Karpas-422 (cell line): ENCODE results near the gene TRIM5. TPM values are rescaled to one million over a fixed set of nuclear protein-coding genes. Genes with fewer than 3 reads are reported as not detected.
A peak's percentile ranks its signal among the peaks of the same experiment; 100 is the strongest.

Experiments
- DNase-seq: peaks from one replicate; pipeline ENCODE4 v3.0.0-alpha.2; 2015
- H2AFZ ChIP-seq: fragments of 200-600 bp; sonication (generic); 2 replicates; pipeline ENCODE4 v1.6.1; 2014; ENCODE audit warnings: antibody characterized with exemption, low read length, mixed read lengths
- H3K27ac ChIP-seq: fragments of 200-600 bp; sonication (generic); 2 replicates; pipeline ENCODE4 v1.5.1; 2014; ENCODE audit warnings: mild to moderate bottlenecking, low read length, moderate library complexity
- H3K27me3 ChIP-seq: fragments of 200-600 bp; sonication (generic); 2 replicates; pipeline ENCODE4 v1.6.1; 2014; ENCODE audit warnings: low read length, mixed read lengths
- H3K36me3 ChIP-seq: fragments of 200-600 bp; sonication (generic); 2 replicates; pipeline ENCODE4 v1.6.1; 2014; ENCODE audit warnings: low read length, mixed read lengths; ENCODE audit not compliant: insufficient read depth
- H3K4me1 ChIP-seq: fragments of 200-600 bp; sonication (generic); 2 replicates; pipeline ENCODE4 v1.6.1; 2014; ENCODE audit warnings: mild to moderate bottlenecking, low read length, mixed read lengths
- H3K4me2 ChIP-seq: fragments of 200-600 bp; sonication (generic); 2 replicates; pipeline ENCODE4 v1.6.1; 2014; ENCODE audit warnings: low read length, low read depth, mild to moderate bottlenecking; ENCODE audit not compliant: poor library complexity, severe bottlenecking
- H3K4me3 ChIP-seq: fragments of 200-600 bp; sonication (generic); 2 replicates; pipeline ENCODE4 v1.5.1; 2014; ENCODE audit warnings: mild to moderate bottlenecking, antibody characterized with exemption, low read length, mixed read lengths
- H3K79me2 ChIP-seq: fragments of 200-600 bp; sonication (generic); 2 replicates; pipeline ENCODE4 v1.6.1; 2014; ENCODE audit warnings: mild to moderate bottlenecking, low read length, mixed read lengths
- H3K9ac ChIP-seq: fragments of 200-600 bp; sonication (generic); 2 replicates; pipeline ENCODE4 v1.6.0; 2014; ENCODE audit warnings: low read length
- H3K9me2 ChIP-seq: fragments of 200-600 bp; sonication (generic), shearing (Covaris generic); replicated peaks from 2 replicates; pipeline ENCODE4 v1.6.0; 2014; ENCODE audit warnings: mild to moderate bottlenecking, low read length, moderate library complexity; ENCODE audit not compliant: insufficient read depth
- H3K9me3 ChIP-seq: fragments of 300-700, 200-600 bp; sonication (generic); 2 replicates; pipeline ENCODE4 v1.6.1; 2014; ENCODE audit warnings: low read length, mixed read lengths
- H4K20me1 ChIP-seq: fragments of 200-600 bp; sonication (generic); 2 replicates; pipeline ENCODE4 v1.6.1; 2014; ENCODE audit warnings: mild to moderate bottlenecking, antibody characterized with exemption, low read length, low read depth; ENCODE audit not compliant: insufficient read depth
- total RNA-seq: library from RNA; depleted of rRNA; stranded (reverse); fragments of >200 nt; shearing (Covaris generic); gene quantifications from 2 replicates; pipeline ENCODE4 v1.2.3, GENCODE V29; 2014; ENCODE audit warnings: low replicate concordance

TRIM5 gene
- total RNA-seq, 1 experiment from 2014 or later, result 31.4 TPM

DNA sequence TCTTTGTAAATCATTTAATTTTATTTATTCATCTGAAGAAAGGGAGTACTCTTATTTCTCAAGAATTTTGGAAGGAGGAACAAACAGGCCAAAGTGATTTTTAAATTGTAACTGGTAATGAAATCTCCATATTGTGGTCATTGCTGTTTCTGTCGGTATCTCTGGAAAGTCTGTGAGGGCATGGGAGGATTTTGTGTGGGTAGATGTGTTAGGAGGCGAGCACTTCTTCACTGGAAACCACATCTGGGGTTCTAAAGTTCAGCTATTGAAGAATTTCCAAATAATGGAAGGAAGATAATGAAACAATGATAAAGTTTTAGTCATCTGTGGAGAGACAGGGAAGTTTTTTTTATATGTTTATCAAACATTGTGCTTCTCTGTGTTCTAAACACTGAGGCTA lies 53.5 kb downstream of the TRIM5 start:
- Histone ChIP-seq H3K79me2 (no peaks in the 10 kb centered on the region), H2AFZ (no peak overlapping the region), H3K4me3 (no peak overlapping the region)

DNA sequence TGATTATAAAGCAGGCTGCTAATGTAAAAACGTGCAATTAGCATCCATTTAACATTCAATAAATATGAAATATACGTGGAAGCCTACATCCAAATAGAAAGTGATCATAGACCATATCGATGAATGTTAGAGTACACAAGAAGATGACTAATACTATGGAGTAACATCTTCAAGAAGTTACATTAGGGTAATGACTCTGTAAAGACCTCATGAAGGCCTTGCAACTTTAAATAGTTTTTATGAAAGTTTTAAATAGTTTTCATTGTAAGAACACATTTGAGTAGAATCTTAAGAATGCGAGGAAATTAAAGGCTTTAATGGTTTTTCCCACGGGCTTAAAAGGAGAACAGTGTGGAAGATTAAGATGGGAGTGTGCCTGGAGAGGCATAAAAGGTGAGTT lies 58.7 kb downstream of the TRIM5 start:
- no peak for DNase-seq
- Histone ChIP-seq H3K4me2 (peak overlapping the region; percentile 72), H4K20me1 (no peaks in the 10 kb centered on the region), H3K27me3 (no peaks in the 10 kb centered on the region), H3K4me1 (peaks cover 18% of the 10 kb centered on the region), H3K9me3 (no peaks in the 10 kb centered on the region), H3K27ac (no peak overlapping the region), H3K9me2 (no peaks in the 10 kb centered on the region), H3K9ac (peak overlapping the region; percentile 72), H3K79me2 (0 out of 2 replicates have a peak, but pooled peaks cover 3% of the 10 kb centered on the region), H2AFZ (no peak overlapping the region), H3K36me3 (no peaks in the 10 kb centered on the region), H3K4me3 (peak overlapping the region; percentile 69; the same call in 1 of the 2 replicates)

More for the DNA sequence above, 53.5 kb downstream of the TRIM5 start:
- Histone ChIP-seq H3K36me3 (no peaks in the 10 kb centered on the region), H3K4me1 (peaks cover 10% of the 10 kb centered on the region), H3K9me3 (no peaks in the 10 kb centered on the region), H4K20me1 (no peaks in the 10 kb centered on the region), H3K9ac (no peak overlapping the region), H3K4me2 (no peak overlapping the region), H3K9me2 (no peaks in the 10 kb centered on the region), H3K27me3 (no peaks in the 10 kb centered on the region), H3K27ac (no peak overlapping the region)
- DNase-seq, result no peak

DNA sequence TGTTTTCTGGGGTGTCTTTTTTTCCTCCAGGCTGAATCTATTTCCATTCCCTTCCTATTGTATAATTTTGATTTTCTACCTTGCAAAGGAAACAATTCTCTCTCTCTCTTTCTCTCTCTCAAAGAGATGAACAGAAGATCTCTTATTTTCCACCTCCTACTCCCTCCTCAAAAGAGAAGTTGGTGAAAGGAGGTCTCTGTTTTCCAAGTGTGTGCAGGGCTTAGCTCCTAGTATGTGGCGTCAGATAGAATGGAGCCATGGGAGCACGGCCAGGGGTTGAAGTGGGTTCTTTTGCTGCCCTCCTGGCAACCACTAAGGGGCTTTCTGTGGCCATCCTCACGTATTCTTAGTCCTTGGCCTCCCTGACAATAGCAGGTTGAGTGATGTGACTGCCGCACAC lies 59.6 kb downstream of the TRIM5 start:
- peak overlapping the region; percentile 72 for H3K9ac ChIP-seq
- no peaks in the 10 kb centered on the region for H3K36me3 ChIP-seq
- no peaks in the 10 kb centered on the region for H3K9me2 ChIP-seq
- H3K4me2 ChIP-seq, result peak overlapping the region; percentile 72
- no peak for DNase-seq
- H3K9me3 ChIP-seq, result no peaks in the 10 kb centered on the region
- H4K20me1 ChIP-seq, result no peaks in the 10 kb centered on the region
- peak overlapping the region; percentile 69 for H3K4me3 ChIP-seq
- 0 out of 2 replicates have a peak, but pooled peaks cover 3% of the 10 kb centered on the region for H3K79me2 ChIP-seq
- H3K4me1 ChIP-seq, result peaks cover 18% of the 10 kb centered on the region
- H3K27me3 ChIP-seq, result no peaks in the 10 kb centered on the region
- H3K27ac ChIP-seq, result no peak overlapping the region
- H2AFZ ChIP-seq, result peak overlapping the region; percentile 47; the same call in 1 of the 2 replicates

DNA sequence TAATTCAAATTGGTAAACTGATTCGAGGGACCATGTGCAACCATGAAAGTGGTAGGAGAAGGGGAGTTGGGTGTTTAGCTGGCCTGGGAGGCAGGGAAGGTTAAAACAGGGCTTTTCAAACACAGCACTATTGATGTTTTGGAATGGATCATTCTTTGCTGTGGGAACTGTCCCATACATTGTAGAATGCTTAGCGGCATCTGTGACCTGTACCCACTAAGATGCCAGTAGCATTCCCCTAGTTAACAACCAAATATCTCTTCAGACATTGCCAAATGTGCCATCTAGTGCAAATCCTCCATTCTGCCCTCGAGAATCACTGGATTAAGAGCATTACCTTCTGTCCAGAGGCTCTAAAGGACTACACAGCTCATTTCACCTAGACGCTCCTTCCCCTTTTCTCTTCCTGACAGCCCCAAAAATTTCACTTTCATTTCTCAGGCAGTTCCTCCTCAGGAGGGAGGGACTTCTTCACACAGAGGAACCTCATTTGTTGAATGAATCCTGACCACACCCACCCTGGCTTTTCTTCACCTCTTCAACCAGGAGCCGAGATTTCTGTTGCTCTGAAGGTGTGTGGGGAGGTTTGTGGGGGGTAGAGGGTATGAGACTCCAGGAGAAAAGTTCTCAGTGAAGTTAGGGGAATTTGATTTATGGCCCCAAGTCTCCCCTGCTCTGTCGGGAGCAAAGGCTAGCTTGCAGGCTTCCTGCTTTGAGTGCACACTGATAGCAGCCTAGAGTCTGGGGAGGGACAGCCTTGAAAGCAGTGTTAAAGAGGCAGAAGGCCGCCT lies 60.2 kb downstream of the TRIM5 start, which contains the start of gene TRIM34:
Gene TRIM34 (plus strand): TSS at position 513 of the 791 bp plus-strand sequence. CDS start 7,331 bp downstream, outside the sequence.
- Histone ChIP-seq H3K9me3 (no peaks in the 10 kb centered on the region), H3K9ac (peak within 1 kb of the TSS; percentile 72), H3K79me2 (0 out of 2 replicates have a peak, but pooled peaks cover 3% of the 10 kb centered on the region), H4K20me1 (no peaks in the 10 kb centered on the region), H3K27ac (no peak within 1 kb of the TSS; the same call in 1 of the 2 replicates), H3K4me3 (peak within 1 kb of the TSS; percentile 69), H3K9me2 (no peaks in the 10 kb centered on the region), H3K36me3 (no peaks in the 10 kb centered on the region), H2AFZ (peak within 1 kb of the TSS; percentile 87), H3K4me2 (peak within 1 kb of the TSS; percentile 72), H3K4me1 (peaks cover 18% of the 10 kb centered on the region), H3K27me3 (no peaks in the 10 kb centered on the region)
- DNase-seq, result peak; percentile 95

DNA sequence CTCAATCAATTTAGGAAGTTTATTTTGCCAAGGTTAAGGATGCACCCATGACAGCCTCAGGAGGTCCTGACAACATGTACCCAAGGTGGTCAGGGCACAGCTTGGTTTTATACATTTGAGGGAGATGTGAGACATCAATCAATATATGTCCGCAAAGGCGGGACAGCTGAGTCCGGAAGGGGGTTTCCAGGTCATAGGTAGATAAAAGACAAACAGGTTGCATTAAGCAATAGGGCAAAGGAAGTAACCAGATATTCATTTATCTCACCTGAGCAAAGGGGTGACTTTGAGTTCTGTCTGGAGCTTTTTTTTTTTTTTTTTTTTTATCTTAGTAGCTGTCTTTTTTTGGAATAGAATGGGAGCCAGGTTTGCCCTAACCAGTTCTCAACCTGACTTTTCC lies 62.1 kb downstream of the TRIM5 start:
- Histone ChIP-seq H3K4me3 (no peak overlapping the region), H2AFZ (no peak overlapping the region), H3K36me3 (no peaks in the 10 kb centered on the region), H3K4me2 (no peak overlapping the region), H3K27me3 (no peaks in the 10 kb centered on the region), H3K9ac (no peak overlapping the region), H3K27ac (no peak overlapping the region), H3K79me2 (0 out of 2 replicates have a peak, but pooled peaks cover 3% of the 10 kb centered on the region), H3K9me3 (no peaks in the 10 kb centered on the region), H4K20me1 (no peaks in the 10 kb centered on the region), H3K4me1 (peaks cover 18% of the 10 kb centered on the region), H3K9me2 (no peaks in the 10 kb centered on the region)
- DNase-seq, result no peak

DNA sequence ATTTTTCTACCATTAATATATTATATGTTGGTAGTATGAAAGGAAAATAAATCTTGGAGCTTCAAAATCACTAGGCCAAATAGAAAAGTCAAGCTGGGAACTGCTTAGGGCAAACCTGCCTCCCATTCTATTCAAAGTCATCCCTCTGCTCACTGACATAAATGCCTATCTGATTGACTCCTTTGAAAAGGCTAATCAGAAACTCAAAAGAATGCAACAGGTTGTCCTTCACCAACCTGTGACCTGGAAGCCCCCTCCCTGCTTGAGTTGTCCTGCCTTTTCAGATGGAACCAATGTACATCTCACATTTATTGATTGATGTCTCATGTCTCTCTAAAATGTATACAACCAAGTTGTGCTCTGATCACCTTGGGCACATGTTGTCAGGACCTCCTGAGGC lies 63.3 kb downstream of the TRIM5 start:
- Histone ChIP-seq H3K9ac (no peak overlapping the region), H3K27ac (no peak overlapping the region), H3K79me2 (0 out of 2 replicates have a peak, but pooled peaks cover 3% of the 10 kb centered on the region), H4K20me1 (no peaks in the 10 kb centered on the region), H3K4me3 (no peak overlapping the region), H3K4me2 (no peak overlapping the region), H3K9me3 (no peaks in the 10 kb centered on the region), H3K9me2 (no peaks in the 10 kb centered on the region), H2AFZ (no peak overlapping the region), H3K4me1 (peaks cover 18% of the 10 kb centered on the region), H3K36me3 (no peaks in the 10 kb centered on the region), H3K27me3 (no peaks in the 10 kb centered on the region)
- DNase-seq, result no peak

DNA sequence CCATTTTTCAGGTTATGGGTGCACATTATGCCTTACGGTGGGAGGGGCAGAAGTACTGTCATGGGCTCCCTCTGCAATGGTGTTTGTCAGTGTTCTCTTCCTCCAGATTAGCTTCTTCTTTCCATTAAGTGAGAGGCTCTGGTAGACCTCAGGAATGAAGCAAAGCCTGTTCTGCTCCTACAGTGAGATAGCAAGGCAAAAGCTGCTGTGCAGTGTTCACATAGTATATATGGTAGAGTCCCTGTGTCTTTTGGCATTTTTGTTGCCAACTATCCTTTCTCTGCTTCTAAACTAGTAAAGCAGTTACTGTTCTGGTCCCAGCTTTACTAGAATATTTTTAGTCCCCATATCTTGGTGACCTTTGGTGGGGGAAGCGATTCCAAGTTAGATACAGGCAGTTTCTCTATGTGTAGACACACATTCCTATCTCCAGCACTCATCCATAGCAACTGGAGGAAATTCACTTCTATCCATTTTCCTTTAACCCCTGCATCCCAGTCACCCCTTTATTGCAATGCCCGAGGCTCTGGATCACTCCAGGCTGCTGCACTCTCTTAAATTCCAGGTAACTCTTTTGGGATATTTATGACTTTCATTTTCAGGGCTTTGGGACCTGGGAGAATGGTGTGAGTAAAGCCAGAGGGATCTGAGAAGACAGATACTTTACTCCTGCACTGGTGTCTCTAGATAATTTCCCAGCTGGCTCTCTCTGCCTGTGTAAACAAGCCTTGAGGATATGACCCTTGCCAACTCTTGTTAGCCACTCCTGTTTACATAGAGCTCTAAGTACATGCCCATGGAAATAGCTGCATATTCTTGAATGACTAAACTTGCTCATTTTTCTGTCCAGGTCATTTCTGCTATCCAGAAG lies 64.0 kb downstream of the TRIM5 start:
- Histone ChIP-seq H3K36me3 (no peaks in the 10 kb centered on the region), H2AFZ (no peak overlapping the region), H4K20me1 (no peaks in the 10 kb centered on the region), H3K27me3 (no peaks in the 10 kb centered on the region), H3K4me2 (no peak overlapping the region), H3K9ac (no peak overlapping the region), H3K9me3 (no peaks in the 10 kb centered on the region), H3K4me1 (peaks cover 15% of the 10 kb centered on the region), H3K9me2 (no peaks in the 10 kb centered on the region), H3K4me3 (no peak overlapping the region), H3K79me2 (0 out of 2 replicates have a peak, but pooled peaks cover 3% of the 10 kb centered on the region), H3K27ac (no peak overlapping the region)
- no peak for DNase-seq

DNA sequence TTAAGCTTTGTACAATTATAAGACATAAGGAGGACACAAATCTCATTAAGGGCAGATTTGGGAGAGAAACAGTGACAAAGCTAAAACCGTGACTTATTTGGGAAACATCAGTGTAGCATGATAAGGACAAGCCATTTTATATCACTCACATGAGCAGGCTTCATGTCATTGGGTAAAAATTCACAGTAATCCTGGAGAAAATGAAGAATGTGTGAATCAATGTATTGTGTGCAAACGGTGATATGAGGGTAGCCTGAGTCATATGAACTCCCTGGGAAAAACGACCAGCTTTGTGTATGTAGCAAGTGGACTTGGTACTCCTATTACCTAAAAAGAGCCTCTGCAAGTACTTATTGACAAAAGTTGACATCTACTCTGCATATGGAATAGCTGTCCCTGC lies 66.1 kb downstream of the TRIM5 start:
- Histone ChIP-seq H3K27me3 (no peaks in the 10 kb centered on the region), H3K4me1 (peaks cover 3% of the 10 kb centered on the region), H3K9ac (no peak overlapping the region), H3K9me3 (no peaks in the 10 kb centered on the region), H4K20me1 (no peaks in the 10 kb centered on the region), H3K36me3 (no peaks in the 10 kb centered on the region), H3K27ac (no peak overlapping the region), H2AFZ (no peak overlapping the region), H3K4me2 (no peak overlapping the region), H3K9me2 (no peaks in the 10 kb centered on the region), H3K4me3 (no peak overlapping the region), H3K79me2 (0 out of 2 replicates have a peak, but pooled peaks cover 2% of the 10 kb centered on the region)
- no peak for DNase-seq
